Activated naive CD4-positive, alpha-beta T cell treated with anti-CD3 and anti-CD28 coated beads, Interleukin-2, amount 50 U/mL, for 16 hours (primary cell): Measurements from ENCODE around the gene IQCE.
"Not testable (repeated sequence)": the region's sequence is repeated elsewhere in the genome, so short reads cannot be mapped to it uniquely, and the experiment has no call there.

Experiments
- DNase-seq: peaks from one replicate; pipeline ENCODE4 v3.0.0-alpha.2; 2020

Gene IQCE

GRCh38 chr7:2582006-2582735, 23.4 kb downstream of the IQCE start:
- no peak for DNase-seq

GRCh38 chr7:2583798-2584580, 25.2 kb downstream of the IQCE start:
- DNase-seq = no peak

- DNase-seq = no peak
These were observed 26.7 kb downstream of the IQCE start for GRCh38 chr7:2585446-2585845.

GRCh38 chr7:2586326-2587020, 27.7 kb downstream of the IQCE start:
- no peak for DNase-seq

GRCh38 chr7:2587134-2587533, 28.4 kb downstream of the IQCE start:
- DNase-seq = no peak

GRCh38 chr7:2587778-2588177, 29.0 kb downstream of the IQCE start:
- DNase-seq = no peak

GRCh38 chr7:2589341-2589740, 30.6 kb downstream of the IQCE start:
- DNase-seq = no peak

- not testable (repeated sequence) for DNase-seq
These were observed 31.2 kb downstream of the IQCE start for GRCh38 chr7:2589941-2590340.

GRCh38 chr7:2592375-2592865, 33.6 kb downstream of the IQCE start:
- DNase-seq = no peak

GRCh38 chr7:2593036-2593727, 34.4 kb downstream of the IQCE start:
- DNase-seq = no peak

- DNase-seq = no peak
These were observed 35.8 kb downstream of the IQCE start for GRCh38 chr7:2594599-2594998.

GRCh38 chr7:2595258-2595860, 36.6 kb downstream of the IQCE start:
- no peak for DNase-seq

GRCh38 chr7:2596464-2597272, 37.9 kb downstream of the IQCE start:
- DNase-seq = no peak

- DNase-seq = no peak
These were observed 38.5 kb downstream of the IQCE start for GRCh38 chr7:2597273-2597640.

- no peak for DNase-seq
These were observed 39.5 kb downstream of the IQCE start for GRCh38 chr7:2598154-2598823.

- no peak for DNase-seq
These were observed 42.3 kb downstream of the IQCE start for GRCh38 chr7:2601065-2601464.

- no peak for DNase-seq
These were observed 43.1 kb downstream of the IQCE start for GRCh38 chr7:2601907-2602306.

- DNase-seq = no peak
These were observed 43.7 kb downstream of the IQCE start for GRCh38 chr7:2602406-2603043.

GRCh38 chr7:2603044-2603965, 44.5 kb downstream of the IQCE start:
- no peak for DNase-seq
